Activated T-helper 1 cell treated with anti-CD3 and anti-CD28 coated beads, Interleukin-2, amount 50 U/mL, for 16 hours (primary cell): ENCODE results near the gene FAM13B.

Experiments used
- DNase-seq, 2 donors: peaks; one replicate each; pipeline ENCODE4 v3.0.0-alpha.2; 2020; ENCODE audit warnings: low read depth in 1 of 2, low spot score in 1 of 2

FAM13B gene

DNA sequence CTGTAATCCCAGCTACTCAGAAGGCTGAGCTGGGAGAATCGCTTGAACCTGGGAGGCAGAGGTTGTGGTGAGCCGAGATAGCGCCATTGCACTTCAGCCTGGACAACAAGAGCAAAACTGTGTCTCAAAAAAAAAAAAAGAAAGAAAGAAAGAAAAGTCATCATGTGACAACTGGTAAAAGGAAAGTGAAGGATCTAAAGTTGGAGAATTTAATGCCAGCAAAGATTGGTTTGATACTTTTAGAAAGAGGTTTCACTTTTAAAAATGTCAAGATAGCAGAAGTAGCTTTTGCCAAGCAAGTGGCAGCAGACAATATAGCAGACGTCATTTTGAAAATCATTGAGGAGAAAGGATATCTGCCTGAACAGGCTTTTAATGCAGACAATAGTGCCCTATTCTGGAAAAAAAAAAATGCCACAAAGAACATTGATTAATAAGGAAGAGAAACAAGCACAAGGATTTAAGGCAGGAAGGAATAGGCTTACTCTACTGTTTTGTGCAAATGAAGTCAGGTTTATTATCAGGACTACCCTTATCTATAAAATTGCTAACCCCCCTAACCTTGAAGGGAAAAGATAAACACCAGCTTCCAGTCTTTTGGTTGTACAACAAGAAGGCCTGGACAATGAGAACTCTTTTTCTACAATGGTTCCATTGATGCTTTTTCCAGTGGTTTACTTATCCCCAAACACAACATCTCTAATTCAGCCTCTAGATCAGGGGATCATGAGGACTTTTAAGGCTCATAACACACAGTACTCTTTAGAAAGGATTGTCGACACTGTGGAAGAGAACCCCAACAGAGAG is 131.7 kb downstream of the FAM13B start:
- no peak for DNase-seq

DNA sequence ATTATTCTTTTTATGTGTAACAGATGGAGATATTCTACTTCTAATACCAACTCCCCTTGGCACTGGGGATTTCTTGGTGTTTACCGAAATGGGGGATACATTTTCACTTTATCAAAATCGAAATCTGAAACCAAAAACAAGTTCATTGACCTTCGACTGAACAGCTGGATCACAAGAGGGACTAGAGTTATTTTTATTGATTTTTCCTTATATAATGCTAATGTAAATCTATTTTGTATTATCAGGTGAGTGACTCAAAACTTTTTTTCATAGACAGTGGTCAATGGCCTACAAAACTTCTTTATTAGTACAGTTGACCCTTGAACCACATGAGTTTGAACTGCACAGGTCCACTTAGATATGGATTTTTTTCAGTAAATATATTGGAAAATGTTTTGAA is 133.4 kb downstream of the FAM13B start:
- DNase-seq: no peak

DNA sequence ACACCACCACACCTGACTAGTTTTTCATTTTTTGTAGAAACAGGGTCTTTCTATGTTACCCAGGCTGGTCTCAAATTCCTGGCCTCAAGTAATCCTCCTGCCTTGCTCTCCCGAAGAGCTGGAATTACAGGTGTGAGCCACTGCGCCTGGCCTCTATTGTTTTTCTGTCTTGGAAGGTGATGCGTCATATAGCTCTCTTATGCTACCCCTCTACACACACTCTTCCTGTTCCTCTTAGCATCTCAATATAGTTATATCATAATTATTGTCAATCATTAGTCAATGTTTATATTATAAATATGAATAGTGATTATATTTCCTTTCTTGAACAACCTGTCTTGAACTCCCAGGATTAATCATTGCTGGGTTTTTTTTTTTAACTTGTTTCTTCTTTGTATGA is 136.3 kb downstream of the FAM13B start:
- DNase-seq: no peak

DNA sequence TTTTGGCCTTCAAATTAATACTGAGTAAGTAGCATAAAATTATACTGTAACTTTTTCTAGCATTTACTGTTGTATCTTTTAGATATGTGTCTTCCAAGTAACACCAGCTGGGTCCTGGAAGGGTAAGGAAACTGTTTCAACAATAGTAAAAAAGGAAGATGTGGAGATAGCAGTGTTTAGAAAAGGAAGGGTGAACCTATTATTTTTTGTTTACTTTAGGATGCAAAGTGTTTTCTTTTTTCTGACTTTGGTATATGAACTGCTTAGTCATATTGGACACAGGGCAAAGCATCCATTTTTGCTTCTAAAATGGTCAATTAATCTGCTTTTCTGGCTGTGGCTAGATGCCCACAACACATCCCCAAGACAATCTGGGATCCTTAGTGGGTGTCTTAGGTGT is 138.3 kb downstream of the FAM13B start:
- no peak for DNase-seq

DNA sequence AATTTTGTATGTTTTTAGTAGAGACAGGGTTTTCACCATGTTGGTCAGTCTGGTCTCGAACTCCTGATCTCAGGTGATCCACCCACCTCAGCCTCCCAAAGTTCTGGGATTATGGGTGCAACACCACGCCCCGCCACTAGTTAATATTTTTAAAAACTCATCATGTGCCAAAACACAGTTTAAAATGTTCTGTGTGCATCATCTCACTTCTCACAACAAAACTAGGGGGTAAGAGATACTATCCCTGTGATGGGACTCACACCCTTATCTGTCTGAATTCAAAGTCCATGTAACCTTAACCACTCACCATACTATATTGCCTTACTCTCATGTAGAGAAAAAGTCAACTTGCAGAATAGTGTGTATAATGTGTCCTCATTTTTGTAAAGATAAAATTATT is 141.0 kb downstream of the FAM13B start:
- DNase-seq: no peak

DNA sequence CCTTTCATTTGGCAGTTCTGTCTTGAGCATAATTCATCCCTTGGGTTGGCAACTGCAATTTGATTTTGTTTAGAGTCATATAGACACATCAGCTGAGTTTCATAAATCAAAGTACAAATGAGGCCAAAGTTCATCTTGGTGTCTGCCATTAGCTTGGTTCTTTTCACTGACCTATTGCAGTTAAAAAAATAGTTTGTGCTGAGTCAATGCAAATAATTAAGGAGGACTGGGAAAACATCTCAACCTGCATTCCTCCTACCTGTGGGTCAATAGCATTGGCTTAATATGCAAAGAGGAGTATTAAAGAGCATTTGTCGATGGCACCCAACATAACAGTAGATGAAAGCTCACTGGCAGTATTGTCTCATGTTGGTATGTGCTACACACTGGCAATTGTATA is 142.0 kb downstream of the FAM13B start:
- no peak for DNase-seq

DNA sequence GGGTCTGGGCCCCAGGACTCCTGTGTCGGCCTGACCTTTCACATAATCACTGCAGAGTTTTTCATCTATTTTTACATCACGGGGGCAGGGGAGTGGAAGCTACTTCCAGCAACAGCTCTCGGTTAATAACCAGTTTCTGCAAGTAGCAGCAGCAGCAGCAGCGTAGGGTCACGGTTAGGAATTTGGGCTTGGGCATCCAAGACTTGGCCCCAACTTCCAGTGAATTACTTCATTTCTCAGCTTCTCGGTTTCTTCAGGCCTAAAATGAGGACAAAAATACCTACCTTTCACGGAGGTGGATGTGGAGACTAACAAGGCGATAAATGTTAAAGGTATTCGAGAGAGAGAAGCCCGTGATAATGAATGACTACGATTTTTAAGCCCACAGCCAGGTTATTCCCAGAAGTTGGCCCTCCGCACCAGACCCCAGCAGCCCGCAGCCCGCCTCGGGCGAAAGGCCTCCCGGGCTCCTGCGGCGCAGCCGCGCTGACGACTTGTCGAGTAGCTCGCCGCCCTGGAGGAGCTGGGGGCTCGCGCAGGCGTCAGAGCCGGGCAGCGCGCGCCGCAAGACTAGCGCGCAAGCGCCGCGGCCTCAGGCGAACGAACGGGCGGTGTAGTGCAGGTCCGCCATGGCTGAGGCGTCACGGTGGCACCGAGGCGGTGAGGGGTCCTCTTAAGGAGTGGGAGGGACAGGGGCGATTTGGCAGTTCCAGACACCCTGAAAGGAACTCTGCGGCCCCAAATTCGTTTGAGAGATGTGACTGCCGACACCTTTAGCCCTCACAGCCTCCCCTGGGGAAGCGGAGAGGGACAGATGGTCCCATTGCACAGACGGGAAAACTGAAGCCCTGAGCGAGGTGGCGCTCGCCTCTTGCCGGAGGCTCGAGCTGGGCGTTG is 143.8 kb downstream of the FAM13B start, which contains the start of gene PKD2L2:
Gene PKD2L2 (plus strand): TSS at position 595 of the 897 bp plus-strand sequence. CDS start 35 bp downstream, at position 630.
- peak; percentile 50 to 70 for DNase-seq

DNA sequence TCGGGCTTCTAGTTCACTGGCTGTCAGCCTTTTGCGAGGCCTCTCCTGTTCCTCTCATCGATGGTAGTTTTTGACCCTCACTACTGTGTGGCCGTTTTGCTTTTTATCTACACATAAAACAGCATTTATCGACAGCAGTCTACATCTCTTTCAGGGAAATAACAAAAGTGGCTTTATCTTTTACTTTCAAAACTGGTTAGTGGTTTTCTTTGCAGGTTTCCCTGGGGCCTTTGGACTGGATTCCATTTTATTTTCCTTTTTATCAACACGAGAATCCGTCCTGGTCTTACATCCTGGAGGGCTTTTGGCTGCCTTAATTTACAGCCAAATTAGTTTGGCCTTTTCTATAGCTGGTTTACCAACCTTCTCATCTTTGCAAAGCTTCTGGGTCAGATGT is 144.4 kb downstream of the FAM13B start:
- DNase-seq: no peak
